Neutrophil (primary cell): ENCODE results near the gene SUMF1.

ENCODE experiments used
- H3K27ac ChIP-seq: fragments of 200-600 bp; sonication (generic); 2 replicates; pipeline ENCODE4 v1.5.1; 2016; ENCODE audit warnings: mild to moderate bottlenecking, moderate library complexity
- H3K27me3 ChIP-seq: fragments of 200-600 bp; sonication (generic); 2 replicates; pipeline ENCODE4 v1.6.0; 2016; ENCODE audit warnings: mild to moderate bottlenecking
- H3K36me3 ChIP-seq: fragments of 200-600 bp; sonication (generic); 2 replicates; pipeline ENCODE4 v1.5.1; 2017
- H3K4me1 ChIP-seq, 2 experiments: fragments of 200-600 bp in 1 of 2; sonication (generic) in 1 of 2; 1 replicate in 1 of 2; 2 replicates in 1 of 2; pipeline versions ENCODE4 v1.5.1 to v1.6.1; 2013 to 2016; ENCODE audit warnings: low read depth in 1 of 2, low read length in 1 of 2, mild to moderate bottlenecking in 1 of 2, moderate library complexity in 1 of 2; ENCODE audit not compliant: control insufficient read depth in 1 of 2, insufficient read depth in 1 of 2
- H3K4me3 ChIP-seq, 2 experiments: fragments of 200-600 bp in 1 of 2; sonication (generic) in 1 of 2; 1 replicate in 1 of 2; 2 replicates in 1 of 2; pipeline ENCODE4 v1.5.1; 2013 to 2016; ENCODE audit warnings: low read depth in 1 of 2, low read length in 1 of 2, mild to moderate bottlenecking in 1 of 2, moderate library complexity in 1 of 2
- H3K9me3 ChIP-seq: fragments of 200-600 bp; sonication (generic); 2 replicates; pipeline ENCODE4 v1.5.1; 2016
- TF ChIP-seq, protein P1 (sequence below): fragments of 200-600 bp; sonication (generic); IDR thresholded peaks from 2 replicates; pipeline ENCODE4 v1.5.1; 2016; ENCODE audit warnings: antibody characterized with exemption

The SUMF1 gene

GRCh38 chr3:4406746-4407568 is 60.1 kb downstream of the SUMF1 start:
- H3K4me3 ChIP-seq: no peak overlapping the region
- TF ChIP-seq, protein P1, sequence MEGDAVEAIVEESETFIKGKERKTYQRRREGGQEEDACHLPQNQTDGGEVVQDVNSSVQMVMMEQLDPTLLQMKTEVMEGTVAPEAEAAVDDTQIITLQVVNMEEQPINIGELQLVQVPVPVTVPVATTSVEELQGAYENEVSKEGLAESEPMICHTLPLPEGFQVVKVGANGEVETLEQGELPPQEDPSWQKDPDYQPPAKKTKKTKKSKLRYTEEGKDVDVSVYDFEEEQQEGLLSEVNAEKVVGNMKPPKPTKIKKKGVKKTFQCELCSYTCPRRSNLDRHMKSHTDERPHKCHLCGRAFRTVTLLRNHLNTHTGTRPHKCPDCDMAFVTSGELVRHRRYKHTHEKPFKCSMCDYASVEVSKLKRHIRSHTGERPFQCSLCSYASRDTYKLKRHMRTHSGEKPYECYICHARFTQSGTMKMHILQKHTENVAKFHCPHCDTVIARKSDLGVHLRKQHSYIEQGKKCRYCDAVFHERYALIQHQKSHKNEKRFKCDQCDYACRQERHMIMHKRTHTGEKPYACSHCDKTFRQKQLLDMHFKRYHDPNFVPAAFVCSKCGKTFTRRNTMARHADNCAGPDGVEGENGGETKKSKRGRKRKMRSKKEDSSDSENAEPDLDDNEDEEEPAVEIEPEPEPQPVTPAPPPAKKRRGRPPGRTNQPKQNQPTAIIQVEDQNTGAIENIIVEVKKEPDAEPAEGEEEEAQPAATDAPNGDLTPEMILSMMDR: no peak
- H3K9me3 ChIP-seq: no peaks in the 10 kb centered on the region
- H3K27me3 ChIP-seq: no peaks in the 10 kb centered on the region
- H3K4me1 ChIP-seq: no peaks in the 10 kb centered on the region
- H3K27ac ChIP-seq: no peak overlapping the region
- H3K36me3 ChIP-seq: peaks cover 53% of the 10 kb centered on the region

DNA sequence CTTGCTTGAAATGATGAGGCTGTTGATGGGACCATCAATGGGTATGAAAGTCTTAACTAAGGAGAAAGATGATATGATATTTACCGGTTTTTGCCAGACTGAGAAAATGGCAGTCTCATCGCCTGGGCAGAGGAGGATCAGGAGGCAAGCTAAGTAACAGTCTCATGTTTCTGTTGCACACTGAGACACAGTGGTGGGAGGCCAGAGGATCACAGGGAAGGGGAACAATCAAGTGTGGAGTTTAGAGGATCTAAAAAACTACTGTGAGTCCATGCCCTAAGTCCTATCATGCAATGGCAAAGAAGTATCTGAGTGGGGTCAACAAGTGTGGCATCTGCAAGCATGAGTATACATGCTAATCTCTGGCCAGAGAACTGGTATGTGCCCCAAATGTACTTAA is 62.2 kb downstream of the SUMF1 start:
- Histone ChIP-seq H3K9me3 (no peaks in the 10 kb centered on the region), H3K4me3 (no peak overlapping the region), H3K36me3 (peaks cover 44% of the 10 kb centered on the region), H3K27ac (no peak overlapping the region), H3K27me3 (no peaks in the 10 kb centered on the region), H3K4me1 (no peaks in the 10 kb centered on the region)
- TF ChIP-seq, protein P1: no peak

GRCh38 chr3:4401441-4401840 is 65.6 kb downstream of the SUMF1 start:
- Histone ChIP-seq H3K27me3 (no peaks in the 10 kb centered on the region), H3K27ac (no peak overlapping the region), H3K4me1 (no peaks in the 10 kb centered on the region), H3K4me3 (no peak overlapping the region), H3K36me3 (peaks cover 29% of the 10 kb centered on the region), H3K9me3 (no peaks in the 10 kb centered on the region)
- TF ChIP-seq, protein P1: no peak

GRCh38 chr3:4399476-4399875 is 67.6 kb downstream of the SUMF1 start:
- peaks cover 18% of the 10 kb centered on the region for H3K36me3 ChIP-seq
- no peak overlapping the region for H3K27ac ChIP-seq
- H3K9me3 ChIP-seq: no peaks in the 10 kb centered on the region
- no peaks in the 10 kb centered on the region for H3K27me3 ChIP-seq
- TF ChIP-seq, protein P1: no peak
- no peak overlapping the region for H3K4me3 ChIP-seq
- no peaks in the 10 kb centered on the region for H3K4me1 ChIP-seq

DNA sequence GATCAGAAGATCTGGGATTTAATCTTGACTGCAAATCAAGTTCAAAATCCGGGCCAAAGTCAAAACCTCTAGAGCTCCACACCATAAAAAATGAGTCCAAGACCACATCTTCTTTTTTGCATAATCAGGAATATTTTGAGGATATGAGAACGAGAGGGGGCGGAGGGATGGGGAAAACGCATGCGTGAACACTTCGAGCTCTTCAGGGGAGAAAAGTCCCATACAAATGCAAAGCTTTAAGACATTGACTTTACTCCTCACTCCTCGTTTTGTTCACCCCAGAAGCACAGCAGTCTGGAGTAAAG is 68.2 kb downstream of the SUMF1 start:
- Histone ChIP-seq H3K27me3 (no peaks in the 10 kb centered on the region), H3K27ac (no peak overlapping the region), H3K4me1 (no peaks in the 10 kb centered on the region), H3K9me3 (no peaks in the 10 kb centered on the region), H3K36me3 (peaks cover 12% of the 10 kb centered on the region), H3K4me3 (no peak overlapping the region)
- TF ChIP-seq, protein P1: no peak
